ENCODE measurements around the gene NYAP1.
"Not testable (repeated sequence)": the region's sequence is repeated elsewhere in the genome, so short reads cannot be mapped to it uniquely, and the experiment has no call there.

Gene NYAP1

DNA sequence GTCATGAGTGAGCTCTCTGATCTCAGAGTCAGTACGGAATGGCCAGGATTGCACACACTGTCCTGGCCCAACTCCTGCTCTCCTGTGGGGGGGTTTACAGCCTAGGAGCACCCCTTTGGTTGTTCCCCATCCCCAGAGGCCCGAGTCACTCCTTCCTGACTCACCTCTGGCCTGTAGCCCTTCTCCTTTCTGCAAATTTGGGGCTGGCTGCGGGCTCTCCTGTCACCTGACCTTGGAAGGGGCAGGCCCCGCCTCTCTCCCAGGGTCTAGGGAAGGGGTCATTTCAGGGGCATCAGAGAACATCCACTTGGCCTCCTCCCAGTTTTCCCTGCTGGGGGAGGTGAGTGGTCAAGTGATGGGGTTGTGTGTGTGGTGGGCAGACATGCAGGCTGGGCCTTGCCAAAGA, 1.7 kb downstream of the NYAP1 start:
- H3K9me3 Mint-ChIP-seq, result no peaks in the 10 kb centered on the region
- H3K36me3 Mint-ChIP-seq (ENCODE audit: low read depth), result no peaks in the 10 kb centered on the region
- H3K4me3 Mint-ChIP-seq, result no peak overlapping the region
- H3K27me3 Mint-ChIP-seq (ENCODE audit: low read depth), result peaks cover 3% of the 10 kb centered on the region
- no peak overlapping the region for H3K27ac Mint-ChIP-seq
- H3K4me1 Mint-ChIP-seq (ENCODE audit: low read depth), result peaks cover 16% of the 10 kb centered on the region

DNA sequence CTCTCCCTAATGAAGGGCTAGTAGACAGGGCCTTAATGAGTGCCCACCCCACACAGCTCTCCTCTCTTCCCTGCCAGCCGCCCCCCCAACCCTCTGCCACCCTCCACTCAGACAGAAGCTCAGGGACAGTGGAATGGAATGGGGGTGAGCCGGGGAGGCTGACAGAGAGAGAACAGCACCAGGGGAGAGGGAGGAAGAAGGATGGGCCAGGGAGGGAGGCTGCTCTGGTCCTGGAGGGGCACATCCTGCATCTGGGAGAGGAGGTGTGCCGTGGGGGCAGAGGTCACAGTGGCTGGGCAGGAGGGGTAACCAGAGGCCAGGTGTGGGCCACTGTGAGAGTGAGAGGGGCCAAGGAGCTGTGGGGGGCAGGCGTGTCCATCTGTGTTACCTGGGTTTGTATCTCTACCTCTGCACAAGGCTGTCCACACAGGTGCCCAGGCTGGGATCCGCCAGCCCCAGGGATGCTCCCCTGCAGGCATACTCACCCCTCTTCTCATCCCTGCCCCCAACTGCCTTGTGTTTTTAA, 2.4 kb downstream of the NYAP1 start:
- Mint-ChIP-seq H3K4me1 (ENCODE audit: low read depth) (peaks cover 16% of the 10 kb centered on the region), H3K4me3 (no peak overlapping the region), H3K9me3 (no peaks in the 10 kb centered on the region), H3K27ac (no peak overlapping the region), H3K27me3 (ENCODE audit: low read depth) (peaks cover 4% of the 10 kb centered on the region), H3K36me3 (ENCODE audit: low read depth) (no peaks in the 10 kb centered on the region)

- Mint-ChIP-seq H3K36me3 (ENCODE audit: low read depth) (no peaks in the 10 kb centered on the region), H3K27me3 (ENCODE audit: low read depth) (peaks cover 7% of the 10 kb centered on the region), H3K4me3 (no peak overlapping the region), H3K4me1 (ENCODE audit: low read depth) (peaks cover 13% of the 10 kb centered on the region), H3K9me3 (no peaks in the 10 kb centered on the region), H3K27ac (no peak overlapping the region)
Measured at GRCh38 chr7:100486753-100487446, 3.2 kb downstream of the NYAP1 start.

DNA sequence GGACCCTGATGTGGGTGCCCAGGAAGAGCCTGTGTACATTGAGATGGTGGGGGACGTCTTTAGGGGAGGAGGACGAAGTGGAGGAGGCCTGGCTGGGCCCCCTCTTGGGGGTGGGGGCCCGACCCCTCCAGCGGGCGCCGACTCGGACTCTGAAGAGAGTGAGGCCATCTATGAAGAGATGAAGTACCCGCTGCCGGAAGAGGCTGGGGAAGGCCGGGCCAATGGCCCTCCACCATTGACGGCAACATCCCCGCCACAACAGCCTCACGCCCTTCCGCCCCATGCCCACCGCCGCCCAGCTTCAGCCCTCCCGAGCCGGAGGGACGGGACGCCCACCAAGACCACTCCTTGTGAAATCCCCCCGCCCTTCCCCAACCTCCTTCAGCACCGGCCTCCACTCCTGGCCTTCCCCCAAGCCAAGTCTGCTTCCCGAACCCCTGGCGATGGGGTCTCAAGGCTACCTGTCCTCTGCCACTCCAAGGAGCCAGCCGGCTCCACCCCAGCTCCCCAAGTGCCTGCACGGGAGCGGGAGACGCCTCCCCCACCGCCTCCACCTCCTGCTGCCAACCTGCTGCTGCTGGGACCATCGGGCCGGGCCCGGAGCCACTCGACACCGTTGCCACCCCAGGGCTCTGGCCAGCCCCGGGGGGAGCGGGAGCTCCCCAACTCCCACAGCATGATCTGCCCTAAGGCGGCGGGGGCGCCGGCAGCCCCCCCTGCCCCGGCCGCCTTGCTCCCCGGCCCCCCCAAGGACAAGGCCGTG, 4.8 kb downstream of the NYAP1 start:
- H3K27ac Mint-ChIP-seq, result no peak overlapping the region
- no peak overlapping the region for H3K4me3 Mint-ChIP-seq
- no peaks in the 10 kb centered on the region for H3K36me3 Mint-ChIP-seq (ENCODE audit: low read depth)
- H3K27me3 Mint-ChIP-seq (ENCODE audit: low read depth), result peaks cover 9% of the 10 kb centered on the region
- H3K4me1 Mint-ChIP-seq (ENCODE audit: low read depth), result peaks cover 12% of the 10 kb centered on the region
- H3K9me3 Mint-ChIP-seq, result no peaks in the 10 kb centered on the region

- no peaks in the 10 kb centered on the region for H3K36me3 Mint-ChIP-seq (ENCODE audit: low read depth)
- H3K4me3 Mint-ChIP-seq, result no peak overlapping the region
- H3K9me3 Mint-ChIP-seq, result no peaks in the 10 kb centered on the region
- peaks cover 9% of the 10 kb centered on the region for H3K27me3 Mint-ChIP-seq (ENCODE audit: low read depth)
- peaks cover 16% of the 10 kb centered on the region for H3K4me1 Mint-ChIP-seq (ENCODE audit: low read depth)
- H3K27ac Mint-ChIP-seq, result no peak overlapping the region
Measured at GRCh38 chr7:100489121-100489520, 5.4 kb downstream of the NYAP1 start.

- no peak overlapping the region for H3K27ac Mint-ChIP-seq
- no peaks in the 10 kb centered on the region for H3K36me3 Mint-ChIP-seq (ENCODE audit: low read depth)
- H3K4me1 Mint-ChIP-seq (ENCODE audit: low read depth), result peaks cover 15% of the 10 kb centered on the region
- peaks cover 11% of the 10 kb centered on the region for H3K27me3 Mint-ChIP-seq (ENCODE audit: low read depth)
- no peak overlapping the region for H3K4me3 Mint-ChIP-seq
- no peaks in the 10 kb centered on the region for H3K9me3 Mint-ChIP-seq
Measured at GRCh38 chr7:100489824-100490223, 6.1 kb downstream of the NYAP1 start.

DNA sequence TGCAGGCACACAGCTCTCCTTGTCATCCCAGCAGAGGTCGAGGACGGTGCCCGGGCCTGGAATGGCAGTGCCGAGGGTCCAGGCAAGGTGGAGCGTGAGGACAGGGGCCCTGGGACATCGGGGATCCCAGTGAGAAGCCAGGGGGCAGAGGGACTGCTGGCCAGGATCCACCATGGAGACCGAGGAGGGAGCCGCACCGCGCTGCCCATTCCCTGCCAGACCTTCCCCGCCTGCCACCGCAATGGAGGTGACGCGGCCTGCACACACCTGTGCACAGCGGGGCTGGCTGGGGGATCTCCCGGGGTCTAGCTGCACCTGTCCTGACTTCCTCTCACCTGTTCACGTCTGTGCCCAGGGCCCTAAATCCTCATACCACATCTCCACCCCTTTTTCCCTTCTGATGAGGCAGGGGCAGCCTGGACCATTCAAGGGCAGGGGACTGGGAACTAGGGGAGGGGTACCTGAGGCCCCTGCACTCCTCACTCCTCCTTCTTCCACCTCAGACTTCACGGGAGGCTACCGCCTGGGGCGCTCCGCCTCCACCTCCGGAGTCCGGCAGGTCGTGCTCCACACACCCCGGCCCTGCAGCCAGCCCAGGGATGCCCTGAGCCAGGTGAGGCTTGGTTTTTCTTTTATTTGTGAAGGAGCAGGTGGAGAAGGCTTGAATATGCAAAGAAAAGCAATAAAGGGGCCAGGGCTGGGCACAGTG, 6.9 kb downstream of the NYAP1 start:
- no peak overlapping the region for H3K27ac Mint-ChIP-seq
- H3K36me3 Mint-ChIP-seq (ENCODE audit: low read depth), result no peaks in the 10 kb centered on the region
- peaks cover 15% of the 10 kb centered on the region for H3K4me1 Mint-ChIP-seq (ENCODE audit: low read depth)
- no peaks in the 10 kb centered on the region for H3K9me3 Mint-ChIP-seq
- H3K4me3 Mint-ChIP-seq, result no peak overlapping the region
- H3K27me3 Mint-ChIP-seq (ENCODE audit: low read depth), result peaks cover 12% of the 10 kb centered on the region

DNA sequence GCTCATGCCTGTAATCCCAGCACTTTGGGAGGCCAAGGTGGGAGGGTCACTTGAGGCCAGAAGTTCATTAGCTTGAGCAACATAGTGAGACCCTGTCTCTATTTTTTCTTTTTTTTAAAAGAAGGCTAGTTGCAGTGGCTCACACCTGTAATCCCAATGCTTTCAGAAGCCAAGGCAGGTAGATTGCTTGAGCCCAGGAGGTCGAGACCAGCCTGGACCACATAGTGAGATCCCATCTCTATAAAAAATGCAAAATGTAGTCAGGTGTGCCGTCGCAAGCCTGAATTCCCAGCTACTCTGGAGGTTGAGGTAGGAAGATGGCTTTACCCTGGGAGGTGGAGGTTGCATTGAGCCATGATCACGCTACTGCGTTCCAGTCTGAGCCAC, 7.5 kb downstream of the NYAP1 start:
- Mint-ChIP-seq H3K36me3 (ENCODE audit: low read depth) (no peaks in the 10 kb centered on the region), H3K27me3 (ENCODE audit: low read depth) (peaks cover 12% of the 10 kb centered on the region), H3K9me3 (no peaks in the 10 kb centered on the region), H3K4me1 (ENCODE audit: low read depth) (peaks cover 15% of the 10 kb centered on the region), H3K4me3 (no peak overlapping the region), H3K27ac (peak overlapping the region; percentile 41)

GRCh38 chr7:100492738-100493475, 9.2 kb downstream of the NYAP1 start:
- H3K4me1 Mint-ChIP-seq (ENCODE audit: low read depth), result peaks cover 15% of the 10 kb centered on the region
- H3K27ac Mint-ChIP-seq, result no peak overlapping the region
- no peaks in the 10 kb centered on the region for H3K9me3 Mint-ChIP-seq
- peak overlapping the region; percentile 51 for H3K4me3 Mint-ChIP-seq
- peaks cover 16% of the 10 kb centered on the region for H3K27me3 Mint-ChIP-seq (ENCODE audit: low read depth)
- no peaks in the 10 kb centered on the region for H3K36me3 Mint-ChIP-seq (ENCODE audit: low read depth)

DNA sequence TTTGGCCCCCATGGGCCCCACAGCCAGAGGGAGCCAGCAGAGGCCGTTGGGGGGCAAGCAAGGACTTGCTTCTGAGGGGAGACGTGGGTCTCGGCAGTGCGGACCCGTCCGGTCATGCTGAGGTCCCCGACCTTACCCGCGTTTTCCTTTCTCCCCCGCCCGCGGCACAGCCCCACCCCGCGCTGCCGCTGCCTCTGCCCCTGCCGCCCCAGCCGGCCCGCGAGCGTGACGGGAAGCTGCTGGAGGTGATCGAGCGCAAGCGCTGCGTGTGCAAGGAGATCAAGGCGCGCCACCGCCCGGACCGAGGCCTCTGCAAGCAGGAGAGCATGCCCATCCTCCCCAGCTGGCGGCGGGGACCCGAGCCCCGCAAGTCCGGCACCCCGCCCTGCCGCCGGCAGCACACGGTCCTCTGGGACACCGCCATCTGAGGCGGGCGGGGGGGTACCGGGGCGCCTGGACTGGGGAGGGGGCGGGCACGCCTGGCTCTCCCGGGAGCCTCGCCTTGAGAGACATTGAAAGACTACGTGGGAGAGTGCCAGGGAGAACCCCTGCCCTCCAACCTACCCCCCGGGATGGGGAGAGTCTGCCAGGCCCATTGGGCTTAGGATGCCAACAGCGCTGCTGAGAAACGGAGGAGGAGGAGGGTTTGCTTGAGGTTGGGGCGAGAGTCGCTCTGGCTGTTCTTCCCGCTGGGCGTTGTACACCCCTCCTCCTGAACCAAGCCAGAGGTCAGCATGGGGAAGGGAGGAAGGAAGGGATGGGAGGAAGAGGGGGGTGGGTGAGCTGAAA, 9.9 kb downstream of the NYAP1 start:
- Mint-ChIP-seq H3K4me3 (peak overlapping the region; percentile 51), H3K27me3 (ENCODE audit: low read depth) (peaks cover 16% of the 10 kb centered on the region), H3K27ac (no peak overlapping the region), H3K4me1 (ENCODE audit: low read depth) (peaks cover 15% of the 10 kb centered on the region), H3K36me3 (ENCODE audit: low read depth) (no peaks in the 10 kb centered on the region), H3K9me3 (no peaks in the 10 kb centered on the region)

DNA sequence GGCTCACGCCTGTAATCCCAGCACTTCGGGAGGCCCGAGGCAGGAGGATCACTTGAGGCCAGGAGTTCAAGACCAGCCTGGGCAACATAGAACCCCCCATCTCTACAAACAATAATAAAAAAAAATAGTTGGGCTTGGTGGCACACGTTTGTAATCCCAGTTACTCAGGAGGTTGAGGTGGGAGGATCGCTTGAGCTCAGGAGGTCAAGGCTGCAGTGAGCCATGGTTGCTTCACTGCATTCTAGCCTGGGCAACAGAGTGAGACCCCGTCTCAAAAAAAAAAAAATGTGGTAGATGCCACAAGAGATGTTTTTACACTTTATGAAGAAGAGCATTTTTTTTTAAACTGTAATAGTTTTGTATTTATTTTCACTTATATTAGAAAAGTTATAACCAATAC, 12.8 kb downstream of the NYAP1 start:
- Mint-ChIP-seq H3K9me3 (no peaks in the 10 kb centered on the region), H3K36me3 (ENCODE audit: low read depth) (no peaks in the 10 kb centered on the region), H3K4me1 (ENCODE audit: low read depth) (peaks cover 15% of the 10 kb centered on the region), H3K27me3 (ENCODE audit: low read depth) (peaks cover 12% of the 10 kb centered on the region), H3K4me3 (no peak overlapping the region), H3K27ac (no peak overlapping the region)

- not testable (repeated sequence) for H3K27me3 Mint-ChIP-seq (ENCODE audit: low read depth); H3K4me1 Mint-ChIP-seq (ENCODE audit: low read depth); H3K36me3 Mint-ChIP-seq (ENCODE audit: low read depth); H3K4me3 Mint-ChIP-seq; H3K9me3 Mint-ChIP-seq; H3K27ac Mint-ChIP-seq
Measured at GRCh38 chr7:100500743-100501142, 17.0 kb downstream of the NYAP1 start.

GRCh38 chr7:100504031-100504430, 20.3 kb downstream of the NYAP1 start:
- H3K27ac Mint-ChIP-seq; H3K9me3 Mint-ChIP-seq; H3K36me3 Mint-ChIP-seq (ENCODE audit: low read depth); H3K4me1 Mint-ChIP-seq (ENCODE audit: low read depth); H3K4me3 Mint-ChIP-seq; H3K27me3 Mint-ChIP-seq (ENCODE audit: low read depth): not testable (repeated sequence)

Data from T-helper 1 cell treated with Interleukin-12 subunit alpha and Interleukin-12 subunit beta and Interleukin-4 antibody, amounts not matched to agents 30 μg/mL and 1 μg/mL, for 36 hours (primary cell).